Right cardiac atrium (tissue), 5 donors: ENCODE measurements around the gene EFNA2. TPM values are rescaled to one million over a fixed set of nuclear protein-coding genes. Genes with fewer than 3 reads are reported as not detected.

ENCODE experiments used
- ATAC-seq, 2 donors: fragments of 200-7000 bp; cut with Tn5 transposase; one replicate each; pipeline versions ENCODE4 v1.8.0 to v1.9.1; 2020; ENCODE audit warnings: moderate library complexity in 2 of 2, mild to moderate bottlenecking in 1 of 2
- DNase-seq, 3 donors: peaks; one replicate each; pipeline ENCODE4 v3.0.0-alpha.2; 2020
- H3K27ac ChIP-seq: one replicate; pipeline ENCODE4 v1.5.1; 2013; ENCODE audit warnings: mild to moderate bottlenecking, low read length, control low read depth, moderate library complexity
- H3K27me3 ChIP-seq: one replicate; pipeline ENCODE4 v1.6.1; 2013; ENCODE audit not compliant: control insufficient read depth, insufficient read depth
- H3K4me1 ChIP-seq: one replicate; pipeline ENCODE4 v1.6.1; 2013; ENCODE audit warnings: low read length; ENCODE audit not compliant: control insufficient read depth, insufficient read depth
- H3K4me3 ChIP-seq: one replicate; pipeline ENCODE4 v1.5.1; 2013; ENCODE audit warnings: low read length, control low read depth
- H3K9me3 ChIP-seq: one replicate; pipeline ENCODE4 v1.6.1; 2013; ENCODE audit warnings: low read length; ENCODE audit not compliant: control insufficient read depth
- WGBS: extraction: QIAGEN DNeasy Blood & Tissue Kit; methylation state at CpG from one replicate; pipeline ENCODE4 v1.1.7; 2013; 5-methylcytosine and 5-hydroxymethylcytosine counted together
- intact Hi-C, 4 donors: fragments of 100-400 bp; cut with DNase I; formaldehyde crosslinking; loops; one replicate each; pipeline versions ENCODE4 v1.11.0 to v1.14.0; 2022 to 2023
- polyA plus RNA-seq: library from polyadenylated mRNA; stranded (reverse); fragments of 200-250 nt; gene quantifications from one replicate; pipeline ENCODE4 v1.2.3, GENCODE V29; 2013
- total RNA-seq, 4 donors: library from RNA; stranded (reverse); fragmentation: NEBNext Ultra II Directional; extraction: Animal tissue kit (Norgen Biotek cat#: 25700); gene quantifications; one replicate each; pipeline ENCODE4 v1.2.1, GENCODE V29; 2021
- donor health status: healthy with polysubstance abuse.
- donor health status: DM: no; HTN: yes; CAD: no.
- donor health status: DM: no; HTN: no; CAD: no.
- donor health status: DM: no; HTN: yes; CAD: no; lungs with severe emphysema.
- donor health status: DM: yes; HTN: yes; CAD: no.

EFNA2 gene
- total and polyA plus RNA-seq, 5 donors = not detected

GRCh38 chr19:1269478-1270212, 16.0 kb upstream of the EFNA2 start:
- H3K27me3 ChIP-seq = no peaks in the 10 kb centered on the region

GRCh38 chr19:1270213-1270853, 15.3 kb upstream of the EFNA2 start:
- H3K9me3 ChIP-seq = no peaks in the 10 kb centered on the region
- H3K4me1 ChIP-seq = peaks cover 17% of the 10 kb centered on the region
- no peaks in the 10 kb centered on the region for H3K27me3 ChIP-seq
- peak overlapping the region; percentile 98 for H3K27ac ChIP-seq
- intact Hi-C loops = no loop called here
- DNase-seq (no peak), ATAC-seq (no peak)
- WGBS = 25% methylated on average over 8 of the region's 8 CpGs
- H3K4me3 ChIP-seq = peak overlapping the region; percentile 82

More at GRCh38 chr19:1269478-1270212, 16.0 kb upstream of the EFNA2 start:
- under 1% methylated on average over 64 of the region's 64 CpGs for WGBS
- peaks cover 15% of the 10 kb centered on the region for H3K4me1 ChIP-seq
- peak overlapping the region; percentile 82 for H3K4me3 ChIP-seq
- H3K9me3 ChIP-seq = no peaks in the 10 kb centered on the region
- intact Hi-C loops = no loop called here
- DNase-seq (peak; percentile 94 to 96 (median 95)), ATAC-seq (peak; percentile 11 to 34)
- peak overlapping the region; percentile 98 for H3K27ac ChIP-seq

GRCh38 chr19:1270854-1271527, 14.7 kb upstream of the EFNA2 start:
- Histone ChIP-seq H3K4me3 (peak overlapping the region; percentile 82), H3K9me3 (no peaks in the 10 kb centered on the region), H3K4me1 (peaks cover 16% of the 10 kb centered on the region), H3K27me3 (no peaks in the 10 kb centered on the region), H3K27ac (no peak overlapping the region)
- no peak for ATAC-seq
- no peak for DNase-seq
- intact Hi-C loops = no loop called here
- 55% methylated on average over 26 of the region's 26 CpGs for WGBS

- ATAC-seq (no peak), DNase-seq (peak in 1 of 3 donors; percentile 38)
- peak overlapping the region; percentile 5 for H3K27ac ChIP-seq
- H3K27me3 ChIP-seq = no peaks in the 10 kb centered on the region
- no peaks in the 10 kb centered on the region for H3K9me3 ChIP-seq
- peaks cover 15% of the 10 kb centered on the region for H3K4me1 ChIP-seq
- 65% methylated on average over 37 of the region's 37 CpGs for WGBS
- no peak overlapping the region for H3K4me3 ChIP-seq
- intact Hi-C loops = no loop called here
Observed at GRCh38 chr19:1271528-1272422, 13.9 kb upstream of the EFNA2 start.

GRCh38 chr19:1272423-1273262, 13.0 kb upstream of the EFNA2 start:
- H3K4me1 ChIP-seq = peaks cover 15% of the 10 kb centered on the region
- no peak overlapping the region for H3K4me3 ChIP-seq
- no peaks in the 10 kb centered on the region for H3K27me3 ChIP-seq
- peak overlapping the region; percentile 5 for H3K27ac ChIP-seq
- no peak for ATAC-seq
- intact Hi-C loops = no loop called here
- H3K9me3 ChIP-seq = no peaks in the 10 kb centered on the region
- WGBS = 66% methylated on average over 33 of the region's 33 CpGs
- no peak for DNase-seq

- Histone ChIP-seq H3K9me3 (no peaks in the 10 kb centered on the region), H3K27me3 (no peaks in the 10 kb centered on the region), H3K4me1 (peaks cover 15% of the 10 kb centered on the region), H3K27ac (no peak overlapping the region), H3K4me3 (no peak overlapping the region)
- ATAC-seq (no peak), DNase-seq (no peak)
- intact Hi-C loops = no loop called here
- 70% methylated on average over 25 of the region's 25 CpGs for WGBS
Observed at GRCh38 chr19:1273263-1274041, 12.2 kb upstream of the EFNA2 start.

- 80% methylated on average over 46 of the region's 46 CpGs for WGBS
- Histone ChIP-seq H3K27me3 (no peaks in the 10 kb centered on the region), H3K9me3 (no peaks in the 10 kb centered on the region), H3K4me1 (peaks cover 15% of the 10 kb centered on the region), H3K4me3 (no peak overlapping the region), H3K27ac (peak overlapping the region; percentile 79)
- DNase-seq (peak in 2 of 3 donors; percentile 43 to 81), ATAC-seq (no peak)
- intact Hi-C loops = no loop called here
Observed at GRCh38 chr19:1274081-1274851, 11.4 kb upstream of the EFNA2 start.

GRCh38 chr19:1274852-1275259, 10.8 kb upstream of the EFNA2 start:
- Histone ChIP-seq H3K4me3 (peak overlapping the region; percentile 21), H3K4me1 (peaks cover 15% of the 10 kb centered on the region)

More at GRCh38 chr19:1274852-1275259, 10.8 kb upstream of the EFNA2 start:
- Histone ChIP-seq H3K27ac (peak overlapping the region; percentile 79), H3K9me3 (no peaks in the 10 kb centered on the region), H3K27me3 (no peaks in the 10 kb centered on the region)
- ATAC-seq (peak; percentile 1), DNase-seq (no peak)
- intact Hi-C loops = no loop called here
- 22% methylated on average over 44 of the region's 44 CpGs for WGBS
